MM.1S (cell line): ENCODE results near the gene BAG3.

Experiments used
- DNase-seq: peaks from one replicate; pipeline ENCODE4 v3.0.0-alpha.2; 2015
- H2AFZ ChIP-seq: fragments of 300-600 bp; sonication (generic); 2 replicates; pipeline ENCODE4 v1.6.0; 2016; ENCODE audit warnings: antibody characterized with exemption, low read length
- H3F3A ChIP-seq: fragments of 300-600 bp; sonication (generic); 2 replicates; pipeline ENCODE4 v1.6.1; 2016; ENCODE audit warnings: mild to moderate bottlenecking, antibody characterized with exemption, low read length, moderate library complexity, mixed read lengths; ENCODE audit not compliant: insufficient read depth
- H3K27ac ChIP-seq: fragments of 300-600 bp; sonication (generic); 2 replicates; pipeline ENCODE4 v1.5.1; 2016; ENCODE audit warnings: mild to moderate bottlenecking, low read length
- H3K27me3 ChIP-seq: fragments of 300-600 bp; sonication (generic); replicated peaks from 2 replicates; pipeline ENCODE4 v1.6.0; 2016; ENCODE audit warnings: low read length; ENCODE audit not compliant: insufficient read depth
- H3K36me3 ChIP-seq: fragments of 300-600 bp; sonication (generic); replicated peaks from 2 replicates; pipeline ENCODE4 v1.6.1; 2016; ENCODE audit warnings: mild to moderate bottlenecking, low read length, mixed read lengths; ENCODE audit not compliant: insufficient read depth
- H3K4me1 ChIP-seq: fragments of 300-600 bp; sonication (generic); 2 replicates; pipeline ENCODE4 v1.6.1; 2016; ENCODE audit warnings: low read length, mixed read lengths
- H3K4me2 ChIP-seq: fragments of 300-600 bp; sonication (generic); 2 replicates; pipeline ENCODE4 v1.6.0; 2016; ENCODE audit warnings: low read depth, low read length
- H3K4me3 ChIP-seq: fragments of 300-600 bp; sonication (generic); 2 replicates; pipeline ENCODE4 v1.5.1; 2016; ENCODE audit warnings: low read length, mixed read lengths
- H3K79me2 ChIP-seq: fragments of 300-600 bp; sonication (generic); 2 replicates; pipeline ENCODE4 v1.6.1; 2016; ENCODE audit warnings: mixed run types, low read length, mixed read lengths
- H3K9ac ChIP-seq: fragments of 300-600 bp; sonication (generic); 2 replicates; pipeline ENCODE4 v1.6.1; 2016; ENCODE audit warnings: low read length, mixed read lengths
- H3K9me2 ChIP-seq: fragments of 300-600 bp; sonication (generic); replicated peaks from 2 replicates; pipeline ENCODE4 v1.6.1; 2016; ENCODE audit warnings: mild to moderate bottlenecking, low read length, mixed read lengths; ENCODE audit not compliant: insufficient read depth
- H3K9me3 ChIP-seq: fragments of 300-600 bp; sonication (generic); replicated peaks from 2 replicates; pipeline ENCODE4 v1.6.1; 2016; ENCODE audit warnings: mild to moderate bottlenecking, low read length, mixed read lengths; ENCODE audit not compliant: insufficient read depth
- H4K20me1 ChIP-seq: fragments of 300-600 bp; sonication (generic); 2 replicates; pipeline ENCODE4 v1.6.1; 2016; ENCODE audit warnings: mild to moderate bottlenecking, low read length, moderate library complexity, mixed read lengths; ENCODE audit not compliant: insufficient read depth
- CTCF ChIP-seq: fragments of 300-600 bp; sonication (generic); IDR thresholded peaks from 2 replicates; pipeline ENCODE4 v1.5.1; 2016; ENCODE audit warnings: antibody characterized with exemption, low read length, mixed read lengths
- EZH2 ChIP-seq: fragments of 300-600 bp; sonication (generic); optimal IDR thresholded peaks from 2 replicates; pipeline ENCODE3; 2017; ENCODE audit warnings: low read depth, mild to moderate bottlenecking, antibody characterized with exemption, low read length, mixed read lengths
- EZH2phosphoT487 ChIP-seq: fragments of 300-600 bp; sonication (generic); IDR thresholded peaks from 2 replicates; pipeline ENCODE4 v1.6.1; 2018; ENCODE audit warnings: antibody characterized with exemption, low read length

Gene BAG3

GRCh38 chr10:119652361-119652730 is 1.2 kb downstream of the BAG3 start:
- Histone ChIP-seq H3K4me2 (peak overlapping the region; percentile 29), H4K20me1 (no peaks in the 10 kb centered on the region), H3K4me1 (peaks cover 12% of the 10 kb centered on the region), H3K27me3 (no peaks in the 10 kb centered on the region), H3K9ac (peak overlapping the region; percentile 49; the same call in 1 of the 2 replicates), H3K4me3 (peak overlapping the region; percentile 74), H2AFZ (no peak overlapping the region), H3F3A (peaks cover 12% of the 10 kb centered on the region), H3K9me3 (no peaks in the 10 kb centered on the region), H3K36me3 (no peaks in the 10 kb centered on the region), H3K9me2 (no peaks in the 10 kb centered on the region), H3K27ac (peak overlapping the region; percentile 1; the same call in 1 of the 2 replicates), H3K79me2 (peaks cover 58% of the 10 kb centered on the region)
- DNase-seq, result peak; percentile 69
- TF ChIP-seq EZH2 (no peak), CTCF (peak; percentile 55)

- Histone ChIP-seq H3K27me3 (no peaks in the 10 kb centered on the region), H3K36me3 (no peaks in the 10 kb centered on the region), H4K20me1 (no peaks in the 10 kb centered on the region), H3K9me3 (no peaks in the 10 kb centered on the region), H3F3A (peaks cover 12% of the 10 kb centered on the region), H3K9ac (no peak overlapping the region), H3K4me1 (peaks cover 12% of the 10 kb centered on the region), H3K27ac (no peak overlapping the region), H3K4me2 (peak overlapping the region; percentile 29; the same call in 1 of the 2 replicates), H3K9me2 (no peaks in the 10 kb centered on the region), H3K79me2 (peaks cover 67% of the 10 kb centered on the region), H3K4me3 (peak overlapping the region; percentile 74; the same call in 1 of the 2 replicates), H2AFZ (no peak overlapping the region)
- no peak for TF ChIP-seq EZH2phosphoT487
- TF ChIP-seq EZH2, result no peak
- no peak for DNase-seq
These were observed 2.0 kb downstream of the BAG3 start for GRCh38 chr10:119653209-119653608.

DNA sequence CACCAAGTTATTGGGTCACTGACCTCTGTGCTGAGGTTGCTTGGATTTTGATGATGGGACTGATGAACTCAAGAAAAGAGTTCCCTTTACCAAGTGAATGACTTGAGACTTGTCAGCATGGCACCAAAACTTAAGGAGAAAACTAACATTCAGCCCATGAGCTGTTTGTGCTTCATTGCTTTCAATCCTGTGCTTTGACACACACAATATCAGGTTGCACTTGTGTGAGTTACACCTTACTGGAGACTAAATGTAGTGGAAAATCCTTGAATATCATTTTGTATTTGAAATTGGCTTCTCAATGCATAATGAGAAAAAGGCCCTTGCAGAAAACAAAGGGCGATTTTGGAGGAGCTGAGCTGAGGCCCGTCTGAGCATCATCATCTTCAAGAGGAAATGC is 2.7 kb downstream of the BAG3 start:
- Histone ChIP-seq H3F3A (peaks cover 12% of the 10 kb centered on the region), H3K4me3 (no peak overlapping the region), H3K79me2 (peaks cover 74% of the 10 kb centered on the region), H3K36me3 (no peaks in the 10 kb centered on the region), H3K4me1 (peaks cover 12% of the 10 kb centered on the region), H3K9me3 (no peaks in the 10 kb centered on the region), H3K9ac (no peak overlapping the region), H3K4me2 (0 out of 2 replicates have a peak overlapping the region, but pooled peaks have one; percentile 29), H3K9me2 (no peaks in the 10 kb centered on the region), H3K27ac (no peak overlapping the region), H4K20me1 (no peaks in the 10 kb centered on the region), H3K27me3 (no peaks in the 10 kb centered on the region), H2AFZ (no peak overlapping the region)
- no peak for DNase-seq
- TF ChIP-seq EZH2phosphoT487 (no peak), EZH2 (no peak), CTCF (no peak)

DNA sequence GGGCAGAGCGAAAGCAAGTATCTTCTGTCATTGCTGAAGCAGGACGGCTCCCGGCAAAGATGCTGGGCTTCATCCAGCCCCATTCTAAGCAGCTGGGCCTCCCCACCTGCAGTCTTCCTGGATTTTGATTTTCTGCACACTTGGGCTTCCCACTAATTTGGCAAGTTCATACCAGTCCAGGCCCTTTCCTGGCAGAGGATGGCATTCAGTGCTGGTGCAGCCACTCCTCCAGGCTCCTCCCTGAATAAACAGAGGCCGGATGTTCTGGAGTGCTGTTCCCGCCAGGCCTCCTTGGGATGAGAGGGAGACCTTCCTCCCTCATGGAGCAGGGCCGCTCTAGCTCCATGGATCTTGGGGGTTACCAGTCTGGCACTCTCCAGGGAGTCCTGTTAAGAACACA is 3.4 kb downstream of the BAG3 start:
- no peak for DNase-seq
- Histone ChIP-seq H3K9me3 (no peaks in the 10 kb centered on the region), H3K27me3 (no peaks in the 10 kb centered on the region), H3K27ac (no peak overlapping the region), H3K4me2 (no peak overlapping the region), H4K20me1 (no peaks in the 10 kb centered on the region), H3K4me1 (peaks cover 12% of the 10 kb centered on the region), H2AFZ (no peak overlapping the region), H3K9ac (no peak overlapping the region), H3K4me3 (no peak overlapping the region), H3K9me2 (no peaks in the 10 kb centered on the region), H3K79me2 (peaks cover 80% of the 10 kb centered on the region), H3K36me3 (no peaks in the 10 kb centered on the region), H3F3A (peaks cover 12% of the 10 kb centered on the region)
- TF ChIP-seq EZH2 (no peak), CTCF (no peak)
